CD4-positive, alpha-beta memory T cell (primary cell): ENCODE measurements around the gene MYF6. TPM values are rescaled to one million over a fixed set of nuclear protein-coding genes. Genes with fewer than 3 reads are reported as not detected.

Source experiments
- CTCF ChIA-PET: fragments of 350-600 bp; sonication (Branson Sonifier 250); formaldehyde crosslinking; loops from one replicate; lab custom pipeline; 2021; ENCODE audit warnings: inconsistent platforms; ENCODE audit not compliant: partially characterized antibody; lab: Charles Lee
- POLR2A ChIA-PET: fragments of 350-600 bp; sonication (Branson Sonifier 250); formaldehyde crosslinking; loops from one replicate; lab custom pipeline; 2021; ENCODE audit not compliant: partially characterized antibody; lab: Charles Lee
- DNase-seq, 5 donors: peaks; one replicate each; pipeline versions ENCODE4 v3.0.0 to v3.0.0-alpha.2; 2020 to 2022; ENCODE audit warnings: mixed read lengths in 1 of 5
- H3K27ac ChIP-seq: one replicate; pipeline ENCODE4 v1.7.0; 2013; ENCODE audit warnings: low read depth, low read length
- H3K27me3 ChIP-seq: 2 replicates; pipeline ENCODE4 v1.7.0; 2013; ENCODE audit warnings: mild to moderate bottlenecking, low read length, moderate library complexity; ENCODE audit not compliant: insufficient read depth
- H3K36me3 ChIP-seq: 2 replicates; pipeline ENCODE4 v1.7.0; 2013; ENCODE audit warnings: mild to moderate bottlenecking, low read length, moderate library complexity; ENCODE audit not compliant: insufficient read depth
- H3K4me1 ChIP-seq: 2 replicates; pipeline ENCODE4 v1.7.0; 2013; ENCODE audit warnings: mild to moderate bottlenecking, low read length, moderate library complexity; ENCODE audit not compliant: insufficient read depth
- H3K4me3 ChIP-seq, 2 donors: one replicate each; pipeline ENCODE4 v1.7.0; 2013; ENCODE audit warnings: low read length in 2 of 2, mild to moderate bottlenecking in 1 of 2
- H3K9me3 ChIP-seq, 2 donors: one replicate each; pipeline ENCODE4 v1.7.0; 2013; ENCODE audit warnings: low read length in 2 of 2, control low read depth in 1 of 2; ENCODE audit not compliant: control insufficient read depth in 1 of 2
- H3K27ac Mint-ChIP-seq, 7 donors: one replicate each; pipeline ENCODE4 v1.8.0; 2020 to 2021; ENCODE audit warnings: mixed read lengths in 7 of 7, mild to moderate bottlenecking in 6 of 7, inconsistent platforms in 3 of 7, moderate library complexity in 3 of 7
- H3K27me3 Mint-ChIP-seq, 2 donors: one replicate each; pipeline ENCODE4 v1.8.0; 2020 to 2021; ENCODE audit warnings: mixed read lengths in 2 of 2
- H3K36me3 Mint-ChIP-seq, 2 donors: one replicate each; pipeline ENCODE4 v1.8.0; 2020 to 2021; ENCODE audit warnings: mixed read lengths in 2 of 2, inconsistent platforms in 1 of 2, mild to moderate bottlenecking in 1 of 2
- H3K4me1 Mint-ChIP-seq, 4 donors: one replicate each; pipeline ENCODE4 v1.8.0; 2020 to 2021; ENCODE audit warnings: mixed read lengths in 4 of 4, mild to moderate bottlenecking in 1 of 4
- H3K4me3 Mint-ChIP-seq, 8 donors: one replicate each; pipeline ENCODE4 v1.8.0; 2020 to 2021; ENCODE audit warnings: mixed read lengths in 8 of 8, mild to moderate bottlenecking in 7 of 8, moderate library complexity in 6 of 8, inconsistent platforms in 3 of 8
- H3K9me3 Mint-ChIP-seq, 8 donors: one replicate each; pipeline ENCODE4 v1.8.0; 2020 to 2021; ENCODE audit warnings: mixed read lengths in 8 of 8, mild to moderate bottlenecking in 5 of 8, inconsistent platforms in 3 of 8, moderate library complexity in 1 of 8
- intact Hi-C: fragments of 100-400 bp; cut with micrococcal nuclease; formaldehyde crosslinking; loops from one replicate; pipeline ENCODE4 v1.15.1; 2023
- polyA plus RNA-seq, 2 donors: library from polyadenylated mRNA; unstranded; fragments of 300-500 nt; fragmentation: Illumina TruSeq; gene quantifications; one replicate each; pipeline ENCODE4 v1.2.3, GENCODE V29; 2021
- total RNA-seq, 2 experiments: library from RNA; stranded (reverse); gene quantifications; one replicate each; pipeline ENCODE4 v1.2.3, GENCODE V29; 2021

Gene MYF6
- total and polyA plus RNA-seq, 4 experiments from 2014 or later: not detected

- ChIA-PET POLR2A (no interaction called here), CTCF (no interaction called here)
Measured at GRCh38 chr12:80679346-80680131, 27.9 kb upstream of the MYF6 start.

GRCh38 chr12:80681287-80681686 is 26.1 kb upstream of the MYF6 start:
- Histone ChIP-seq H3K4me3 (no peak overlapping the region), H3K27me3 (no peaks in the 10 kb centered on the region), H3K36me3 (no peaks in the 10 kb centered on the region), H3K9me3 (no peaks in the 10 kb centered on the region), H3K27ac (no peak overlapping the region), H3K4me1 (no peaks in the 10 kb centered on the region)
- ChIA-PET POLR2A (no interaction called here), CTCF (no interaction called here)
- no peak for DNase-seq
- Mint-ChIP-seq H3K27ac (no peak overlapping the region), H3K27me3 (no peaks in the 10 kb centered on the region), H3K9me3 (peaks cover 0 to 7% (median 2%) of the 10 kb centered on the region in 8 donors), H3K4me3 (no peak overlapping the region), H3K4me1 (no peaks in the 10 kb centered on the region), H3K36me3 (no peaks in the 10 kb centered on the region)
- intact Hi-C loops: no loop called here

More at GRCh38 chr12:80679346-80680131, 27.9 kb upstream of the MYF6 start:
- no peak for DNase-seq
- intact Hi-C loops: no loop called here
- H3K27ac ChIP-seq: no peak overlapping the region
- no peaks in the 10 kb centered on the region for H3K9me3 ChIP-seq
- H3K4me3 ChIP-seq: no peak overlapping the region
- no peak overlapping the region for H3K4me3 Mint-ChIP-seq
- H3K9me3 Mint-ChIP-seq: peaks cover 0 to 7% (median 0%) of the 10 kb centered on the region in 8 donors
- H3K4me1 ChIP-seq: no peaks in the 10 kb centered on the region
- H3K36me3 ChIP-seq: no peaks in the 10 kb centered on the region
- H3K36me3 Mint-ChIP-seq: no peaks in the 10 kb centered on the region
- no peaks in the 10 kb centered on the region for H3K27me3 ChIP-seq
- H3K4me1 Mint-ChIP-seq: no peaks in the 10 kb centered on the region
- no peak overlapping the region for H3K27ac Mint-ChIP-seq
- no peaks in the 10 kb centered on the region for H3K27me3 Mint-ChIP-seq

- ChIA-PET CTCF (no interaction called here), POLR2A (no interaction called here)
- Histone ChIP-seq H3K4me3 (no peak overlapping the region), H3K36me3 (no peaks in the 10 kb centered on the region), H3K4me1 (no peaks in the 10 kb centered on the region), H3K27ac (no peak overlapping the region), H3K27me3 (no peaks in the 10 kb centered on the region), H3K9me3 (no peaks in the 10 kb centered on the region)
- peaks cover 0 to 7% (median 2%) of the 10 kb centered on the region in 8 donors for H3K9me3 Mint-ChIP-seq
- H3K4me3 Mint-ChIP-seq: no peak overlapping the region
- intact Hi-C loops: no loop called here
- H3K36me3 Mint-ChIP-seq: no peaks in the 10 kb centered on the region
- DNase-seq: no peak
- no peak overlapping the region for H3K27ac Mint-ChIP-seq
- no peaks in the 10 kb centered on the region for H3K27me3 Mint-ChIP-seq
- no peaks in the 10 kb centered on the region for H3K4me1 Mint-ChIP-seq
Measured at GRCh38 chr12:80681786-80682185, 25.6 kb upstream of the MYF6 start.

GRCh38 chr12:80684077-80684495 is 23.3 kb upstream of the MYF6 start:
- intact Hi-C loops: no loop called here
- CTCF ChIA-PET: no interaction called here
- no peaks in the 10 kb centered on the region for H3K9me3 ChIP-seq
- no peaks in the 10 kb centered on the region for H3K27me3 ChIP-seq
- Mint-ChIP-seq H3K27ac (no peak overlapping the region), H3K4me1 (no peaks in the 10 kb centered on the region), H3K27me3 (no peaks in the 10 kb centered on the region), H3K36me3 (no peaks in the 10 kb centered on the region), H3K9me3 (peaks cover 0 to 7% (median 2%) of the 10 kb centered on the region in 8 donors), H3K4me3 (no peak overlapping the region)
- H3K4me3 ChIP-seq: no peak overlapping the region
- H3K27ac ChIP-seq: no peak overlapping the region
- H3K4me1 ChIP-seq: no peaks in the 10 kb centered on the region
- no peaks in the 10 kb centered on the region for H3K36me3 ChIP-seq
- no peak for DNase-seq
- POLR2A ChIA-PET: no interaction called here

- Mint-ChIP-seq H3K36me3 (no peaks in the 10 kb centered on the region), H3K27me3 (no peaks in the 10 kb centered on the region), H3K27ac (no peak overlapping the region), H3K4me1 (no peaks in the 10 kb centered on the region), H3K4me3 (no peak overlapping the region), H3K9me3 (peaks cover 0 to 7% (median under 1%) of the 10 kb centered on the region in 8 donors)
- Histone ChIP-seq H3K36me3 (no peaks in the 10 kb centered on the region), H3K27ac (no peak overlapping the region), H3K4me3 (no peak overlapping the region), H3K27me3 (no peaks in the 10 kb centered on the region), H3K9me3 (no peaks in the 10 kb centered on the region), H3K4me1 (no peaks in the 10 kb centered on the region)
- no peak for DNase-seq
- ChIA-PET POLR2A (no interaction called here), CTCF (no interaction called here)
- intact Hi-C loops: no loop called here
Measured at GRCh38 chr12:80690090-80690489, 17.3 kb upstream of the MYF6 start.

- POLR2A ChIA-PET: no interaction called here
- no peaks in the 10 kb centered on the region for H3K4me1 Mint-ChIP-seq
- Histone ChIP-seq H3K4me1 (no peaks in the 10 kb centered on the region), H3K4me3 (no peak overlapping the region), H3K27ac (no peak overlapping the region), H3K36me3 (no peaks in the 10 kb centered on the region), H3K9me3 (no peaks in the 10 kb centered on the region), H3K27me3 (no peaks in the 10 kb centered on the region)
- no peak for DNase-seq
- no peaks in the 10 kb centered on the region for H3K27me3 Mint-ChIP-seq
- CTCF ChIA-PET: no interaction called here
- peaks cover 0 to 7% (median under 1%) of the 10 kb centered on the region in 8 donors for H3K9me3 Mint-ChIP-seq
- no peaks in the 10 kb centered on the region for H3K36me3 Mint-ChIP-seq
- H3K4me3 Mint-ChIP-seq: no peak overlapping the region
- intact Hi-C loops: no loop called here
- no peak overlapping the region for H3K27ac Mint-ChIP-seq
Measured at GRCh38 chr12:80690513-80690912, 16.9 kb upstream of the MYF6 start.

- DNase-seq: no peak
- H3K36me3 Mint-ChIP-seq: no peaks in the 10 kb centered on the region
- no peak overlapping the region for H3K4me3 Mint-ChIP-seq
- no peaks in the 10 kb centered on the region for H3K4me1 Mint-ChIP-seq
- ChIA-PET POLR2A (no interaction called here), CTCF (no interaction called here)
- Histone ChIP-seq H3K36me3 (no peaks in the 10 kb centered on the region), H3K9me3 (no peaks in the 10 kb centered on the region), H3K4me1 (no peaks in the 10 kb centered on the region), H3K27me3 (no peaks in the 10 kb centered on the region), H3K27ac (no peak overlapping the region), H3K4me3 (no peak overlapping the region)
- no peaks in the 10 kb centered on the region for H3K27me3 Mint-ChIP-seq
- no peak overlapping the region for H3K27ac Mint-ChIP-seq
- H3K9me3 Mint-ChIP-seq: peaks cover 0 to 5% (median 0%) of the 10 kb centered on the region in 8 donors
- intact Hi-C loops: no loop called here
Measured at GRCh38 chr12:80692114-80692513, 15.3 kb upstream of the MYF6 start.
